Duodenal mucosa (tissue), 2 donors: ENCODE data around the gene OSBPL9.

ENCODE experiments used
- H3K27ac ChIP-seq: one replicate; pipeline ENCODE4 v1.7.0; 2013; ENCODE audit warnings: low read depth, low read length
- H3K27me3 ChIP-seq, 2 donors: one replicate each; pipeline ENCODE4 v1.7.0; 2013; ENCODE audit warnings: low read length in 2 of 2, control low read depth in 1 of 2; ENCODE audit not compliant: insufficient read depth in 2 of 2, control insufficient read depth in 1 of 2
- H3K36me3 ChIP-seq, 2 donors: one replicate each; pipeline ENCODE4 v1.7.0; 2013; ENCODE audit warnings: low read length in 2 of 2, control low read depth in 1 of 2; ENCODE audit not compliant: insufficient read depth in 2 of 2, control insufficient read depth in 1 of 2
- H3K4me1 ChIP-seq, 2 donors: one replicate each; pipeline ENCODE4 v1.7.0; 2013; ENCODE audit warnings: low read length in 2 of 2, control low read depth in 1 of 2; ENCODE audit not compliant: insufficient read depth in 2 of 2, control insufficient read depth in 1 of 2
- H3K4me3 ChIP-seq, 2 donors: one replicate each; pipeline ENCODE4 v1.7.0; 2013; ENCODE audit warnings: low read length in 2 of 2, low read depth in 1 of 2
- H3K9ac ChIP-seq, 2 donors: one replicate each; pipeline ENCODE4 v1.7.0; 2013; ENCODE audit warnings: low read length in 2 of 2, low read depth in 1 of 2
- H3K9me3 ChIP-seq, 2 donors: one replicate each; pipeline ENCODE4 v1.7.0; 2013; ENCODE audit warnings: low read length in 2 of 2, control low read depth in 1 of 2; ENCODE audit not compliant: control insufficient read depth in 1 of 2

OSBPL9 gene

GRCh38 chr1:51833700-51834099 lies 216.8 kb downstream of the OSBPL9 start:
- Histone ChIP-seq H3K9me3 (no peaks in the 10 kb centered on the region), H3K4me1 (no peaks in the 10 kb centered on the region), H3K27ac (no peak overlapping the region), H3K27me3 (no peaks in the 10 kb centered on the region), H3K4me3 (no peak overlapping the region), H3K36me3 (peaks cover 8 to 37% of the 10 kb centered on the region in 2 donors), H3K9ac (no peak overlapping the region)

- Histone ChIP-seq H3K9me3 (no peaks in the 10 kb centered on the region), H3K4me1 (no peaks in the 10 kb centered on the region), H3K27me3 (no peaks in the 10 kb centered on the region), H3K27ac (no peak overlapping the region), H3K4me3 (no peak overlapping the region), H3K36me3 (peaks cover 10 to 29% of the 10 kb centered on the region in 2 donors), H3K9ac (no peak overlapping the region)
These were observed 220.4 kb downstream of the OSBPL9 start for GRCh38 chr1:51837243-51837642.
